GM21723 (cell line): ENCODE results near the gene KIAA0930.
A peak's percentile ranks its signal among the peaks of the same experiment; 100 is the strongest.

ENCODE experiments used
- ATAC-seq: cut with Tn5 transposase; IDR thresholded peaks from one replicate; pipeline ENCODE4 v1.9.1; 2021; ENCODE audit warnings: mild to moderate bottlenecking, moderate library complexity; ENCODE audit not compliant: unreplicated experiment

The KIAA0930 gene

GRCh38 chr22:45223304-45224117 lies 17.2 kb downstream of the KIAA0930 start:
- ATAC-seq = no peak

- no peak for ATAC-seq
Measured at GRCh38 chr22:45221201-45221600, 19.5 kb downstream of the KIAA0930 start.

- peak; percentile 62 for ATAC-seq
Measured at GRCh38 chr22:45218976-45219375, 21.7 kb downstream of the KIAA0930 start.

- ATAC-seq = no peak
Measured at GRCh38 chr22:45217806-45218205, 22.9 kb downstream of the KIAA0930 start.

GRCh38 chr22:45217345-45217744 lies 23.3 kb downstream of the KIAA0930 start:
- ATAC-seq = no peak

- ATAC-seq = no peak
Measured at GRCh38 chr22:45216133-45217003, 24.3 kb downstream of the KIAA0930 start.

- ATAC-seq = no peak
Measured at GRCh38 chr22:45212992-45213751, 27.5 kb downstream of the KIAA0930 start.

GRCh38 chr22:45212306-45212709 lies 28.4 kb downstream of the KIAA0930 start:
- no peak for ATAC-seq

GRCh38 chr22:45211848-45212247 lies 28.8 kb downstream of the KIAA0930 start:
- no peak for ATAC-seq

- no peak for ATAC-seq
Measured at GRCh38 chr22:45211435-45211834, 29.3 kb downstream of the KIAA0930 start.

- no peak for ATAC-seq
Measured at GRCh38 chr22:45210991-45211390, 29.7 kb downstream of the KIAA0930 start.

GRCh38 chr22:45210577-45210976 lies 30.1 kb downstream of the KIAA0930 start:
- no peak for ATAC-seq

GRCh38 chr22:45210174-45210573 lies 30.5 kb downstream of the KIAA0930 start:
- ATAC-seq = no peak

GRCh38 chr22:45208993-45209838 lies 31.5 kb downstream of the KIAA0930 start:
- no peak for ATAC-seq

GRCh38 chr22:45208696-45208992 lies 32.0 kb downstream of the KIAA0930 start:
- no peak for ATAC-seq

- ATAC-seq = no peak
Measured at GRCh38 chr22:45207981-45208664, 32.6 kb downstream of the KIAA0930 start.

- no peak for ATAC-seq
Measured at GRCh38 chr22:45207533-45207932, 33.2 kb downstream of the KIAA0930 start.

GRCh38 chr22:45206233-45206632 lies 34.5 kb downstream of the KIAA0930 start:
- ATAC-seq = no peak

GRCh38 chr22:45205276-45205925 lies 35.3 kb downstream of the KIAA0930 start:
- no peak for ATAC-seq
